HG02852 (cell line): ENCODE measurements around the gene DNAJB9.

Source experiments
- ATAC-seq: cut with Tn5 transposase; IDR thresholded peaks from one replicate; pipeline ENCODE4 v1.9.1; 2021; ENCODE audit warnings: mild to moderate bottlenecking, moderate library complexity; ENCODE audit not compliant: unreplicated experiment

DNAJB9 gene

GRCh38 chr7:108604307-108605077 is 34.8 kb downstream of the DNAJB9 start:
- ATAC-seq, result no peak

GRCh38 chr7:108605559-108606201 is 36.0 kb downstream of the DNAJB9 start:
- peak; percentile 59 for ATAC-seq

GRCh38 chr7:108609643-108610042 is 40.0 kb downstream of the DNAJB9 start:
- no peak for ATAC-seq

- ATAC-seq, result no peak
Observed at GRCh38 chr7:108611268-108611667, 41.6 kb downstream of the DNAJB9 start.

GRCh38 chr7:108613147-108613948 is 43.7 kb downstream of the DNAJB9 start:
- ATAC-seq, result peak; percentile 73

DNA sequence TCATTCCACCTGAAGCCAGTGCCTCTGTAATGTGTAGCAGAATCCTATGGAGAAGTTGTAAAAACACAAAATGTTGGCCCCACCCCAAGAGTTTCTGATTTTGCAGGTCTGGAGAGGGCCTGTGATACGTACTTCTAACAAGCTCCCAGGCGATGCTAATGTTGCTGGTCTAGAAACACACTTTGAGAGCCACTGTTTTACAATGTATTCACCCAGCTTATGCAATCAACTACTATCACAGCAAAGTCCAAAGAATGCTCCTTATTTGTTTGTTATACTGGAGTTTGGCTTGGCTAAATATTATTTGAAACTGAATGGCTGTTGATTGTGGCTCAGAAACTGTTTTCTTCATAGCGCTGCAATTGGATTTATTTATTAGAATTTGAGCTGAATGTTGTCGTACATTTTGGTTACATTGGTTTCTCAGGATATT is 44.3 kb downstream of the DNAJB9 start:
- ATAC-seq, result no peak

DNA sequence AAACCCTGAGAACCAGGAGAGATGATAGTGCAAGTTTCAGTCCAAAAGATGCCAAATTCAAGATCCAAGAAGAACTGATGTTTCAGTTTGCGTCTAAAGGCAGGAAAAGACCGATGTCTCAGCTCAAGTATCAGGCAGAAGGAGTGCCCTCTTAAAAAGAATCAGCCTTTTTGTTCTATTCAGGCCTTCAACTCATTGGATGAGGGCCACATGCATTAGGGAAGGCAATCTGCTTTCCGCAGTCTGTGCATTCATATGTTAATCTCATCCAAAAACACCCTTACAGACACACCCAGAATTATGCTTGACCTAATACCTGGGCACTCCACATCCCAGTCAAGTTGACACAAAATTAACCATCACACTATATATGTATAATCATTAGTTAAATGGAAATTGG is 45.2 kb downstream of the DNAJB9 start:
- ATAC-seq, result no peak

GRCh38 chr7:108618056-108618455 is 48.4 kb downstream of the DNAJB9 start:
- ATAC-seq, result no peak

- peak; percentile 94 for ATAC-seq
Observed at GRCh38 chr7:108623220-108623619, 53.5 kb downstream of the DNAJB9 start.
